GM12891 (cell line): ENCODE data around the gene TMEM205.
"Not testable (repeated sequence)": the region's sequence is repeated elsewhere in the genome, so short reads cannot be mapped to it uniquely, and the experiment has no call there.

Source experiments
- DNase-seq: peaks from one replicate; pipeline ENCODE4 v3.0.0; 2011; ENCODE audit warnings: low spot score; ENCODE audit not compliant: insufficient read length
- FAIRE-seq: peaks from 2 replicates; lab custom pipeline; 2011; peaks lifted over from hg19 to GRCh38; lab: Jason Lieb, UNC
- PAX5 ChIP-seq: IDR thresholded peaks from 2 replicates; pipeline ENCODE4 v1.6.1; 2011; ENCODE audit warnings: low read length, moderate library complexity, mild to moderate bottlenecking; ENCODE audit not compliant: insufficient read depth, severe bottlenecking
- POLR2A ChIP-seq: IDR thresholded peaks from 2 replicates; pipeline ENCODE4 v1.6.1; 2011; ENCODE audit warnings: low read depth, low read length, control low read depth
- POLR2AphosphoS5 ChIP-seq: IDR thresholded peaks from 2 replicates; pipeline ENCODE4 v1.6.1; 2011; ENCODE audit warnings: low read depth, low read length, control low read depth
- POU2F2 ChIP-seq: IDR thresholded peaks from 2 replicates; pipeline ENCODE4 v1.6.1; 2011; ENCODE audit warnings: low read depth, mild to moderate bottlenecking, control low read depth, low read length, moderate library complexity
- SPI1 ChIP-seq: IDR thresholded peaks from 2 replicates; pipeline ENCODE4 v1.6.1; 2011; ENCODE audit warnings: low read depth, low read length, control low read depth
- TAF1 ChIP-seq: IDR thresholded peaks from 2 replicates; pipeline ENCODE4 v1.6.1; 2011; ENCODE audit warnings: low read depth, low read length, control low read depth

Gene TMEM205

DNA sequence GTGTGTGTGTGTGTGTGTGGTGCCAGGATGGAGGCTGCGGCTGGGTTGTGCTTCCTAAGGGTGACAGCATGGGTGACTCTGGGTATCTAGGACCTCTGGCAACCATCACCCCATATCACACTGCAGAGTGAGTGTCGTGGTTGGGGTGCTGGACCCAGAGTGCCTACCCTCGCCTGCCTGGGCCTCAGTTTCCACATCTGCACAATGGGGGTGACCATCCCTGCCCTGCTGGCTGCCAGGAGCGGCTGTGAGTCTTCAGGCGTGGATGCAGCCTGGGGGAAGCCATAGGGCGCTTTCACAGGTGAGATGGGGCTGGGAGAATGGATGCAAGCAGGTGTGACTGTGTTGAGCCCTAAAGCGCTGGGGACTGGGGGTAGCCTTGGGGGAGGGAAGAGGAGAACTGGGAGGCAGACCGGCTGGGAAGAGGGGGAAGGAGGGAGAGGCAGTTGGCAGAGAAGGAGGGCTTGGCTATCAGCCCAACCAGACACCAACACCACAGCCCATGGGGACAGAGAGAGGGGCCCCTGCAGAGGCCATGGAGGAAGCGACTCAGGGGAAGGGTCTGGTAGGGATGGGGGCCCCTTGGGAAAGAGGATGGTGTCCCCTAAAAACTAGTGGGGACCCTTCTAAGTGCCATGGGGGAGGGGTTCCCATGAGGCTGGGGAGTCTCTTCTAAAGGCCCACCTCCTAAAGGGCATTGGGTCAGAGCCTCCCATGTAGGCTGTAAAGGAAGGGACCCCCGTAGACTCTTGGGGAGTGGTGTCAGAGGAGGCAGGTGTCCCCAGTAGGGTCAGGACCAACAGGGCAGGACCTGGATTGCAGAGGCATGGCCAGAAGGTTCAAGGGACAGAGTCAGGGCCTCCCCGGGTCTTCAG lies 10.8 kb upstream of the TMEM205 start:
- TF ChIP-seq TAF1 (no peak), POLR2AphosphoS5 (no peak), POU2F2 (no peak), PAX5 (no peak), POLR2A (no peak), SPI1 (no peak)
- DNase-seq (no peak), FAIRE-seq (no peak)

- no peak for FAIRE-seq
- no peak for DNase-seq
- no peak for TF ChIP-seq POU2F2
- no peak for TF ChIP-seq TAF1
- TF ChIP-seq SPI1, result no peak
- no peak for TF ChIP-seq POLR2A
- no peak for TF ChIP-seq PAX5
- TF ChIP-seq POLR2AphosphoS5, result no peak
Observed at GRCh38 chr19:11356074-11356397, 10.0 kb upstream of the TMEM205 start.

GRCh38 chr19:11355160-11356073 lies 9.3 kb upstream of the TMEM205 start, which contains the start of gene PLPPR2:
Gene PLPPR2, plus strand, starts transcription at chr19:11355432. Its CDS starts 2,242 bp downstream, at chr19:11357674.
- DNase-seq, result peak; percentile 66
- FAIRE-seq, result peak; percentile 86
- TF ChIP-seq POLR2AphosphoS5 (no peak), POU2F2 (peak; percentile 49; the same call in 1 of the 2 replicates), TAF1 (no peak), SPI1 (no peak), POLR2A (no peak), PAX5 (no peak)

- not testable (repeated sequence) for DNase-seq, FAIRE-seq
Observed at GRCh38 chr19:11354102-11354501, 8.0 kb upstream of the TMEM205 start.

- DNase-seq (no peak), FAIRE-seq (no peak)
- no peak for TF ChIP-seq TAF1
- no peak for TF ChIP-seq POU2F2
- no peak for TF ChIP-seq PAX5
- TF ChIP-seq SPI1, result no peak
- TF ChIP-seq POLR2A, result no peak
- no peak for TF ChIP-seq POLR2AphosphoS5
Observed at GRCh38 chr19:11349171-11349570, 3.1 kb upstream of the TMEM205 start.

DNA sequence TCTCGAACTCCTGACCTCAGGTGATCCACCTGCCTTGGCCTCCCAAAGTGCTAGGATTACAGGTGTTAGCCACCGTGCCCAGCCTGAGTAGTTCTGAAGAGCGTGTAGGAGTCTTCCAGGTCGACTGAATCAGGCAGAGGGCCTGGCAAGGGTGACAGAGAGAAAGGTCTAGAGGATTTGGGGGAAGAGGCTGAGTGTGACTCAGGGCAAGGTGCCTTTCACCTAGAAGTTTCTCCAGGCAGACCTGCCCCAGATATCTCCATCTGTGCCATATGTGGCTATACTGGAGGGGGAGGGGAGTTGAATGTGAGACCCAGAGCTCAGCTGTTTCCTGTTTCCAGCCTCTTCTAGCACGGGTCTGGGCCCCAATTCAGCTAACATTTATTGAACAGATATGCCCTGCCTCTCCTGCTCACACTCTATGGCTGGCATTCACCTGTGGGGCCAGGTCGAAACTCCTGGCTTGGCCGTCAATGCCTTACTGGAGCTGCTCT lies 1.5 kb upstream of the TMEM205 start:
- FAIRE-seq (no peak), DNase-seq (no peak)
- TF ChIP-seq POLR2AphosphoS5 (no peak), SPI1 (no peak), POU2F2 (no peak), POLR2A (no peak), PAX5 (no peak), TAF1 (no peak)

- FAIRE-seq, result peak; percentile 72
- TF ChIP-seq TAF1, result no peak
- no peak for TF ChIP-seq PAX5
- no peak for TF ChIP-seq POLR2AphosphoS5
- TF ChIP-seq SPI1, result no peak
- TF ChIP-seq POU2F2, result no peak
- no peak for TF ChIP-seq POLR2A
- DNase-seq, result no peak
Observed at GRCh38 chr19:11345122-11345803, 805 bp downstream of the TMEM205 start.

- TF ChIP-seq POU2F2, result no peak
- TF ChIP-seq SPI1, result no peak
- no peak for TF ChIP-seq POLR2A
- no peak for TF ChIP-seq TAF1
- TF ChIP-seq PAX5, result no peak
- TF ChIP-seq POLR2AphosphoS5, result no peak
- no peak for FAIRE-seq
- no peak for DNase-seq
Observed at GRCh38 chr19:11342429-11342828, 3.6 kb downstream of the TMEM205 start.

DNA sequence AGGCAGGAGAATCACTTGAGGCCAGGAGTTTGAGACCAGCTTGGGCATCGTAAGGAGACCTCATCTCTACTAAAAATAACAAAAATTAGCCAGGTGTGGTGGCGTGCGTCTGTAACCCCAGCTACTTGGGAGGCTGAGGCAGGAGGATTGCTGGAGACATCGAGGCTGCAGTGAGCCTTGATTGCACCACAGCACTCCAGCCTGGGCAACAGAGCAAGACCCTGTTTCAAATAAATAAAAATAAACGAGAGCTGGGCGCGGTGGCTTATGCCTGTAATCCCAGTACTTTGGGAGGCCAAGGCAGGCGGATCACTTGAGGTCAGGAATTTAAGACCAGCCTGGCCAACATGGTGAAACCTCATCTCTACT lies 6.0 kb downstream of the TMEM205 start:
- DNase-seq, FAIRE-seq: not testable (repeated sequence)
